Hepatocyte (in vitro differentiated cells): Measurements from ENCODE around the gene NAV2. TPM values are rescaled to one million over a fixed set of nuclear protein-coding genes. Genes with fewer than 3 reads are reported as not detected.

ENCODE experiments used
- DNase-seq: peaks from one replicate; pipeline ENCODE4 v3.0.0-alpha.2; 2016; ENCODE audit warnings: low spot score
- H2AFZ ChIP-seq: fragments of 200-600 bp; sonication (generic); 2 replicates; pipeline ENCODE4 v1.6.0; 2016; ENCODE audit warnings: antibody characterized with exemption, mild to moderate bottlenecking
- H3K27ac ChIP-seq: fragments of 200-600 bp; sonication (generic); 2 replicates; pipeline ENCODE4 v1.5.1; 2016; ENCODE audit warnings: mild to moderate bottlenecking
- H3K27me3 ChIP-seq: fragments of 200-600 bp; sonication (generic); 2 replicates; pipeline ENCODE4 v1.6.1; 2016
- H3K36me3 ChIP-seq: fragments of 200-600 bp; sonication (generic); replicated peaks from 2 replicates; pipeline ENCODE4 v1.5.1; 2016; ENCODE audit warnings: low read depth; ENCODE audit not compliant: insufficient read depth
- H3K4me1 ChIP-seq: fragments of 200-600 bp; sonication (generic); 2 replicates; pipeline ENCODE4 v1.5.1; 2016; ENCODE audit warnings: mild to moderate bottlenecking, moderate library complexity; ENCODE audit not compliant: insufficient read depth
- H3K4me2 ChIP-seq: fragments of 200-600 bp; sonication (generic); 2 replicates; pipeline ENCODE4 v1.6.0; 2016
- H3K4me3 ChIP-seq: fragments of 200-600 bp; sonication (generic); 2 replicates; pipeline ENCODE4 v1.5.1; 2016; ENCODE audit warnings: mild to moderate bottlenecking
- H3K79me2 ChIP-seq: fragments of 200-600 bp; sonication (generic); 2 replicates; pipeline ENCODE4 v1.6.0; 2017; ENCODE audit warnings: mild to moderate bottlenecking
- H3K9me2 ChIP-seq: fragments of 200-600 bp; sonication (generic); replicated peaks from 2 replicates; pipeline ENCODE4 v1.6.0; 2017; ENCODE audit warnings: mild to moderate bottlenecking; ENCODE audit not compliant: insufficient read depth
- H3K9me3 ChIP-seq: fragments of 200-600 bp; sonication (generic); 2 replicates; pipeline ENCODE4 v1.5.1; 2016; ENCODE audit warnings: low read depth, mild to moderate bottlenecking
- H4K20me1 ChIP-seq: fragments of 200-600 bp; sonication (generic); 2 replicates; pipeline ENCODE4 v1.6.0; 2016; ENCODE audit warnings: mild to moderate bottlenecking; ENCODE audit not compliant: insufficient read depth, poor library complexity, severe bottlenecking
- CTCF ChIP-seq: fragments of 200-600 bp; sonication (generic); IDR thresholded peaks from 2 replicates; pipeline ENCODE4 v1.5.1; 2016; ENCODE audit warnings: antibody characterized with exemption, mild to moderate bottlenecking; ENCODE audit not compliant: poor library complexity
- EZH2 ChIP-seq: fragments of 200-600 bp; sonication (generic); IDR thresholded peaks from 2 replicates; pipeline ENCODE4 v1.6.1; 2016; ENCODE audit warnings: antibody characterized with exemption, mild to moderate bottlenecking, borderline replicate concordance
- EZH2phosphoT487 ChIP-seq: fragments of 200-600 bp; sonication (generic); IDR thresholded peaks from one replicate; pipeline ENCODE4 v1.6.1; 2018; ENCODE audit warnings: antibody characterized with exemption, mild to moderate bottlenecking, low read depth, moderate library complexity; ENCODE audit not compliant: unreplicated experiment, severe bottlenecking
- WGBS: methylation state at CpG from one replicate; pipeline ENCODE4 v1.1.6; 2016; ENCODE audit warnings: low lambda C conversion rate; ENCODE audit errors: missing lambda C conversion rate; 5-methylcytosine and 5-hydroxymethylcytosine counted together
- polyA plus RNA-seq: library from polyadenylated mRNA; unstranded; fragments of >200 nt; fragmentation: Nextera tagmentation; extraction: Ambion mirVana; gene quantifications from 2 replicates; pipeline ENCODE4 v1.2.1, GENCODE V29; 2016
- total RNA-seq: library from RNA; depleted of rRNA; stranded (reverse); fragments of >200 nt; gene quantifications from 2 replicates; pipeline ENCODE4 v1.2.3, GENCODE V29; 2014

The NAV2 gene
- total and polyA plus RNA-seq, 2 experiments from 2014 or later: 23.7 to 30.8 TPM

GRCh38 chr11:20138707-20139106, 426.1 kb downstream of the NAV2 start:
- no peak overlapping the region for H3K27ac ChIP-seq
- H3K27me3 ChIP-seq: peaks cover 9% of the 10 kb centered on the region
- no peak for DNase-seq
- H4K20me1 ChIP-seq: no peaks in the 10 kb centered on the region
- H3K36me3 ChIP-seq: no peaks in the 10 kb centered on the region
- no peaks in the 10 kb centered on the region for H3K9me3 ChIP-seq
- 84% methylated on average over 4 of the region's 4 CpGs for WGBS
- no peak overlapping the region for H3K4me2 ChIP-seq
- no peak overlapping the region for H3K4me3 ChIP-seq
- H3K4me1 ChIP-seq: no peaks in the 10 kb centered on the region
- H3K79me2 ChIP-seq: no peaks in the 10 kb centered on the region
- no peak for TF ChIP-seq EZH2phosphoT487
- no peak for TF ChIP-seq EZH2
- no peak for TF ChIP-seq CTCF
- H3K9me2 ChIP-seq: no peaks in the 10 kb centered on the region
- H2AFZ ChIP-seq: no peak overlapping the region

- peaks cover 63% of the 10 kb centered on the region for H3K27me3 ChIP-seq
- no peak overlapping the region for H3K27ac ChIP-seq
- no peaks in the 10 kb centered on the region for H3K4me1 ChIP-seq
- no peaks in the 10 kb centered on the region for H3K9me2 ChIP-seq
- 84% methylated on average over 1 of the region's 1 CpG for WGBS
- no peaks in the 10 kb centered on the region for H3K79me2 ChIP-seq
- TF ChIP-seq EZH2 (no peak), EZH2phosphoT487 (no peak), CTCF (no peak)
- no peak overlapping the region for H3K4me2 ChIP-seq
- H3K9me3 ChIP-seq: no peaks in the 10 kb centered on the region
- no peak overlapping the region for H2AFZ ChIP-seq
- no peak for DNase-seq
- no peak overlapping the region for H3K4me3 ChIP-seq
- H3K36me3 ChIP-seq: no peaks in the 10 kb centered on the region
- no peaks in the 10 kb centered on the region for H4K20me1 ChIP-seq
Measured at GRCh38 chr11:20154381-20154780, 441.7 kb downstream of the NAV2 start.

GRCh38 chr11:20155683-20156279, 443.1 kb downstream of the NAV2 start:
- DNase-seq: no peak
- H4K20me1 ChIP-seq: no peaks in the 10 kb centered on the region
- H3K4me3 ChIP-seq: no peak overlapping the region
- H3K36me3 ChIP-seq: no peaks in the 10 kb centered on the region
- no peak overlapping the region for H2AFZ ChIP-seq
- H3K27ac ChIP-seq: no peak overlapping the region
- 9% methylated on average over 14 of the region's 19 CpGs for WGBS
- no peaks in the 10 kb centered on the region for H3K9me3 ChIP-seq
- H3K27me3 ChIP-seq: peaks cover 77% of the 10 kb centered on the region
- peak; percentile 43 for TF ChIP-seq EZH2phosphoT487
- TF ChIP-seq CTCF: no peak
- no peaks in the 10 kb centered on the region for H3K79me2 ChIP-seq
- H3K4me1 ChIP-seq: no peaks in the 10 kb centered on the region
- peak overlapping the region; percentile 82 for H3K4me2 ChIP-seq
- no peaks in the 10 kb centered on the region for H3K9me2 ChIP-seq
